ENCODE data around the gene KRTAP1-1.

KRTAP1-1 gene

GRCh38 chr17:40993839-40994238 lies 47.4 kb downstream of the KRTAP1-1 start, which contains the start of gene KRTAP3-3:
Gene KRTAP3-3 (minus strand): TSS chr17:40994164. CDS start chr17:40994097, 67 bp downstream.
- H3K36me3 ChIP-seq, result no peaks in the 10 kb centered on the region
- H3K4me1 ChIP-seq (ENCODE audit: control insufficient read depth in 1 of 2, insufficient read depth in 1 of 2, low read depth in 1 of 2, low read length in 1 of 2), result no peaks in the 10 kb centered on the region
- H3K9me3 ChIP-seq, result no peaks in the 10 kb centered on the region
- TF ChIP-seq, protein P1, sequence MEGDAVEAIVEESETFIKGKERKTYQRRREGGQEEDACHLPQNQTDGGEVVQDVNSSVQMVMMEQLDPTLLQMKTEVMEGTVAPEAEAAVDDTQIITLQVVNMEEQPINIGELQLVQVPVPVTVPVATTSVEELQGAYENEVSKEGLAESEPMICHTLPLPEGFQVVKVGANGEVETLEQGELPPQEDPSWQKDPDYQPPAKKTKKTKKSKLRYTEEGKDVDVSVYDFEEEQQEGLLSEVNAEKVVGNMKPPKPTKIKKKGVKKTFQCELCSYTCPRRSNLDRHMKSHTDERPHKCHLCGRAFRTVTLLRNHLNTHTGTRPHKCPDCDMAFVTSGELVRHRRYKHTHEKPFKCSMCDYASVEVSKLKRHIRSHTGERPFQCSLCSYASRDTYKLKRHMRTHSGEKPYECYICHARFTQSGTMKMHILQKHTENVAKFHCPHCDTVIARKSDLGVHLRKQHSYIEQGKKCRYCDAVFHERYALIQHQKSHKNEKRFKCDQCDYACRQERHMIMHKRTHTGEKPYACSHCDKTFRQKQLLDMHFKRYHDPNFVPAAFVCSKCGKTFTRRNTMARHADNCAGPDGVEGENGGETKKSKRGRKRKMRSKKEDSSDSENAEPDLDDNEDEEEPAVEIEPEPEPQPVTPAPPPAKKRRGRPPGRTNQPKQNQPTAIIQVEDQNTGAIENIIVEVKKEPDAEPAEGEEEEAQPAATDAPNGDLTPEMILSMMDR (IDR thresholded peaks at IDR 0.05), result no peak
- H3K27me3 ChIP-seq, result peaks cover 47% of the 10 kb centered on the region
- no peak within 1 kb of the TSS for H3K4me3 ChIP-seq (ENCODE audit: low read depth in 1 of 2, low read length in 1 of 2)
- H3K27ac ChIP-seq, result no peak within 1 kb of the TSS

GRCh38 chr17:40993084-40993483 lies 48.2 kb downstream of the KRTAP1-1 start:
- Histone ChIP-seq H3K27ac (no peak overlapping the region), H3K4me1 (ENCODE audit: control insufficient read depth in 1 of 2, insufficient read depth in 1 of 2, low read depth in 1 of 2, low read length in 1 of 2) (peaks cover 0 to 1% of the 10 kb centered on the region in 2 experiments), H3K9me3 (no peaks in the 10 kb centered on the region), H3K27me3 (peaks cover 42% of the 10 kb centered on the region), H3K36me3 (no peaks in the 10 kb centered on the region), H3K4me3 (ENCODE audit: low read depth in 1 of 2, low read length in 1 of 2) (no peak overlapping the region)
- TF ChIP-seq, protein P1 (IDR thresholded peaks at IDR 0.05), result no peak

GRCh38 chr17:40992666-40993065 lies 48.6 kb downstream of the KRTAP1-1 start:
- no peaks in the 10 kb centered on the region for H3K9me3 ChIP-seq
- H3K27me3 ChIP-seq, result peaks cover 37% of the 10 kb centered on the region
- peaks cover 0 to 5% of the 10 kb centered on the region in 2 experiments for H3K4me1 ChIP-seq (ENCODE audit: control insufficient read depth in 1 of 2, insufficient read depth in 1 of 2, low read depth in 1 of 2, low read length in 1 of 2)
- H3K4me3 ChIP-seq (ENCODE audit: low read depth in 1 of 2, low read length in 1 of 2), result no peak overlapping the region
- no peaks in the 10 kb centered on the region for H3K36me3 ChIP-seq
- no peak overlapping the region for H3K27ac ChIP-seq
- TF ChIP-seq, protein P1 (IDR thresholded peaks at IDR 0.05), result no peak
